Measurements from ENCODE around the gene GPR17. TPM values are rescaled to one million over a fixed set of nuclear protein-coding genes. Genes with fewer than 3 reads are reported as not detected.

GPR17 gene
- total and polyA plus RNA-seq, 2 experiments from 2014 or later: not detected

- no peaks in the 10 kb centered on the region for H3K79me2 ChIP-seq (replicated peaks; ENCODE audit: insufficient read depth)
- no peak for TF ChIP-seq POLR2AphosphoS5 (IDR thresholded peaks at IDR 0.05; ENCODE audit: low read depth)
- no peak for DNase-seq (ENCODE audit: low spot score)
- H3K27me3 ChIP-seq (ENCODE audit: insufficient read depth): no peaks in the 10 kb centered on the region
- peaks cover 21% of the 10 kb centered on the region for H3K27me3 Mint-ChIP-seq (ENCODE audit: insufficient read depth, low read depth, poor library complexity)
- no peaks in the 10 kb centered on the region; the same call in 1 of the 2 replicates for H4K20me1 ChIP-seq (replicated peaks; ENCODE audit: insufficient read depth)
- no peak overlapping the region for H2AFZ ChIP-seq
- H3F3A ChIP-seq (replicated peaks; ENCODE audit: low read depth): no peaks in the 10 kb centered on the region
- H3K4me3 Mint-ChIP-seq: no peak overlapping the region
- H3K4me1 Mint-ChIP-seq: peaks cover 14% of the 10 kb centered on the region
- no peak overlapping the region for H3K4me2 ChIP-seq
- no peaks in the 10 kb centered on the region; the same call in 2 of the 3 replicates for H3K36me3 Mint-ChIP-seq (ENCODE audit: low read depth)
- no peaks in the 10 kb centered on the region for H3K9me2 ChIP-seq (ENCODE audit: insufficient read depth)
- no peak overlapping the region for H3K27ac ChIP-seq (ENCODE audit: low read depth)
- no peaks in the 10 kb centered on the region for H3K36me3 ChIP-seq (ENCODE audit: insufficient read depth)
- ATAC-seq: no peak
- no peak overlapping the region for H3K4me3 ChIP-seq
- no peaks in the 10 kb centered on the region for H3K9me3 Mint-ChIP-seq
- no peak overlapping the region; the same call in 1 of the 2 replicates for H3K27ac Mint-ChIP-seq
- H3K4me1 ChIP-seq (ENCODE audit: insufficient read depth): no peaks in the 10 kb centered on the region
Observed at GRCh38 chr2:127651971-127652550, 6.1 kb downstream of the GPR17 start.

GRCh38 chr2:127652786-127653357 is 6.9 kb downstream of the GPR17 start:
- H3K36me3 Mint-ChIP-seq (ENCODE audit: low read depth): no peaks in the 10 kb centered on the region; the same call in 2 of the 3 replicates
- H3F3A ChIP-seq (replicated peaks; ENCODE audit: low read depth): no peaks in the 10 kb centered on the region
- ATAC-seq: no peak
- H3K27ac Mint-ChIP-seq: no peak overlapping the region; the same call in 1 of the 2 replicates
- no peaks in the 10 kb centered on the region for H3K36me3 ChIP-seq (ENCODE audit: insufficient read depth)
- no peaks in the 10 kb centered on the region for H3K9me3 Mint-ChIP-seq
- H3K4me3 Mint-ChIP-seq: no peak overlapping the region
- TF ChIP-seq STAT1 (IDR thresholded peaks at IDR 0.05; ENCODE audit: unreplicated experiment): no peak
- TF ChIP-seq ZNF114 (CRISPR knock-in tag; IDR thresholded peaks at IDR 0.05): no peak
- no peak for TF ChIP-seq CREB1 (CRISPR knock-in tag; IDR thresholded peaks at IDR 0.05; ENCODE audit: low read depth)
- TF ChIP-seq REST (IDR thresholded peaks at IDR 0.05; ENCODE audit: unreplicated experiment): no peak
- no peak for TF ChIP-seq POLR2AphosphoS5 (IDR thresholded peaks at IDR 0.05; ENCODE audit: low read depth)
- no peak for TF ChIP-seq ZNF462 (CRISPR knock-in tag; IDR thresholded peaks at IDR 0.05)
- H3K27me3 ChIP-seq (ENCODE audit: insufficient read depth): no peaks in the 10 kb centered on the region
- H4K20me1 ChIP-seq (replicated peaks; ENCODE audit: insufficient read depth): no peaks in the 10 kb centered on the region; the same call in 1 of the 2 replicates
- no peak overlapping the region for H2AFZ ChIP-seq
- peaks cover 22% of the 10 kb centered on the region for H3K27me3 Mint-ChIP-seq (ENCODE audit: insufficient read depth, low read depth, poor library complexity)
- H3K4me3 ChIP-seq: no peak overlapping the region
- peaks cover 10% of the 10 kb centered on the region for H3K4me1 Mint-ChIP-seq
- no peaks in the 10 kb centered on the region for H3K79me2 ChIP-seq (replicated peaks; ENCODE audit: insufficient read depth)
- no peaks in the 10 kb centered on the region for H3K4me1 ChIP-seq (ENCODE audit: insufficient read depth)
- no peak overlapping the region for H3K4me2 ChIP-seq
- no peaks in the 10 kb centered on the region for H3K9me2 ChIP-seq (ENCODE audit: insufficient read depth)
- no peak overlapping the region for H3K27ac ChIP-seq (ENCODE audit: low read depth)
- DNase-seq (ENCODE audit: low spot score): no peak

Measured in GM23338 (cell line).